ENCODE data around the gene SPATA9.
"Not testable (repeated sequence)": the region's sequence is repeated elsewhere in the genome, so short reads cannot be mapped to it uniquely, and the experiment has no call there.

Gene SPATA9

GRCh38 chr5:95717439-95717838 lies 34.6 kb upstream of the SPATA9 start:
- Histone ChIP-seq H3K9me3 (no peaks in the 10 kb centered on the region), H3K27ac (no peak overlapping the region), H3K4me1 (peaks cover 28% of the 10 kb centered on the region)

GRCh38 chr5:95715799-95716461 lies 33.1 kb upstream of the SPATA9 start:
- Histone ChIP-seq H3K4me1 (peaks cover 22% of the 10 kb centered on the region), H3K27me3 (no peaks in the 10 kb centered on the region), H3K27ac (no peak overlapping the region), H4K20me1 (no peaks in the 10 kb centered on the region), H3K9ac (no peak overlapping the region), H3K4me3 (no peak overlapping the region), H3K9me3 (no peaks in the 10 kb centered on the region), H3K4me2 (no peak overlapping the region), H3K36me3 (peaks cover 4% of the 10 kb centered on the region; the same call in 1 of the 2 replicates)
- no peak for TF ChIP-seq Cebpa-rat (IDR thresholded peaks at IDR 0.05)

More at GRCh38 chr5:95717439-95717838, 34.6 kb upstream of the SPATA9 start:
- Histone ChIP-seq H4K20me1 (no peaks in the 10 kb centered on the region), H3K4me3 (no peak overlapping the region), H3K36me3 (peaks cover 4% of the 10 kb centered on the region; the same call in 1 of the 2 replicates), H3K4me2 (no peak overlapping the region), H3K9ac (no peak overlapping the region), H3K27me3 (no peaks in the 10 kb centered on the region)
- TF ChIP-seq Cebpa-rat (IDR thresholded peaks at IDR 0.05), result no peak

GRCh38 chr5:95713960-95714710 lies 31.3 kb upstream of the SPATA9 start:
- no peak overlapping the region for H3K27ac ChIP-seq
- no peak overlapping the region for H3K9ac ChIP-seq
- no peak for TF ChIP-seq Cebpa-rat (IDR thresholded peaks at IDR 0.05)

GRCh38 chr5:95713246-95713645 lies 30.5 kb upstream of the SPATA9 start:
- not testable (repeated sequence) for H3K4me3 ChIP-seq, H3K27ac ChIP-seq, H3K36me3 ChIP-seq, H4K20me1 ChIP-seq, H3K27me3 ChIP-seq, H3K9ac ChIP-seq, H3K4me2 ChIP-seq, H3K9me3 ChIP-seq
- peaks cover 11% of the 10 kb centered on the region for H3K4me1 ChIP-seq

More at GRCh38 chr5:95713960-95714710, 31.3 kb upstream of the SPATA9 start:
- Histone ChIP-seq H3K4me3 (no peak overlapping the region), H3K9me3 (no peaks in the 10 kb centered on the region), H4K20me1 (no peaks in the 10 kb centered on the region), H3K27me3 (no peaks in the 10 kb centered on the region), H3K36me3 (peaks cover 4% of the 10 kb centered on the region; the same call in 1 of the 2 replicates), H3K4me2 (no peak overlapping the region), H3K4me1 (peaks cover 20% of the 10 kb centered on the region)

GRCh38 chr5:95712347-95712958 lies 29.7 kb upstream of the SPATA9 start:
- Histone ChIP-seq H3K4me2 (no peak overlapping the region), H3K9ac (no peak overlapping the region), H3K4me1 (peaks cover 4% of the 10 kb centered on the region), H3K27me3 (no peaks in the 10 kb centered on the region), H3K27ac (no peak overlapping the region), H3K9me3 (no peaks in the 10 kb centered on the region), H4K20me1 (no peaks in the 10 kb centered on the region), H3K4me3 (no peak overlapping the region), H3K36me3 (peaks cover 4% of the 10 kb centered on the region; the same call in 1 of the 2 replicates)
- TF ChIP-seq Cebpa-rat (IDR thresholded peaks at IDR 0.05), result no peak

GRCh38 chr5:95711501-95712346 lies 28.9 kb upstream of the SPATA9 start:
- peaks cover 4% of the 10 kb centered on the region; the same call in 1 of the 2 replicates for H3K36me3 ChIP-seq
- H4K20me1 ChIP-seq, result no peaks in the 10 kb centered on the region
- H3K27me3 ChIP-seq, result no peaks in the 10 kb centered on the region
- TF ChIP-seq Cebpa-rat (IDR thresholded peaks at IDR 0.05), result no peak
- H3K4me3 ChIP-seq, result no peak overlapping the region
- H3K9ac ChIP-seq, result no peak overlapping the region
- no peaks in the 10 kb centered on the region for H3K4me1 ChIP-seq
- no peaks in the 10 kb centered on the region for H3K9me3 ChIP-seq
- H3K4me2 ChIP-seq, result no peak overlapping the region
- no peak overlapping the region for H3K27ac ChIP-seq

GRCh38 chr5:95710651-95711500 lies 28.1 kb upstream of the SPATA9 start:
- H3K9me3 ChIP-seq, H3K36me3 ChIP-seq, H3K27me3 ChIP-seq, H3K4me1 ChIP-seq, H4K20me1 ChIP-seq, H3K4me3 ChIP-seq, H3K27ac ChIP-seq, H3K4me2 ChIP-seq, H3K9ac ChIP-seq: not testable (repeated sequence)

GRCh38 chr5:95709967-95710650 lies 27.3 kb upstream of the SPATA9 start:
- Histone ChIP-seq H3K4me1 (no peaks in the 10 kb centered on the region), H3K9me3 (no peaks in the 10 kb centered on the region), H3K27me3 (no peaks in the 10 kb centered on the region), H3K27ac (no peak overlapping the region), H3K36me3 (no peaks in the 10 kb centered on the region), H3K4me3 (no peak overlapping the region), H3K4me2 (no peak overlapping the region), H3K9ac (no peak overlapping the region), H4K20me1 (no peaks in the 10 kb centered on the region)
- no peak for TF ChIP-seq Cebpa-rat (IDR thresholded peaks at IDR 0.05)
